H7 (cell line): ENCODE results near the gene TRIM67. TPM values are rescaled to one million over a fixed set of nuclear protein-coding genes. Genes with fewer than 3 reads are reported as not detected.

Source experiments
- total RNA-seq: library from RNA; depleted of rRNA; stranded (reverse); fragments of >200 nt; shearing (Covaris generic); gene quantifications from 2 replicates; pipeline ENCODE4 v1.2.3, GENCODE V29; 2014; rRNA removed

Gene TRIM67
- total RNA-seq, 1 experiment from 2014 or later = not detected

Other genes with a start within 250 kb of the TRIM67 start
- 7.3 and 10.5 TPM in 2 replicates for gene TTC13, start 183.2 kb upstream of the TRIM67 start, total RNA-seq
- gene ARV1, start 183.0 kb upstream of the TRIM67 start, total RNA-seq = 16.5 and 19.8 TPM in 2 replicates
- 8.0 and 25.6 TPM in 2 replicates for gene FAM89A, start 121.8 kb upstream of the TRIM67 start, total RNA-seq
- 77.6 and 96.4 TPM in 2 replicates for gene GNPAT, start 79.2 kb downstream of the TRIM67 start, total RNA-seq
- gene EXOC8, start 175.8 kb downstream of the TRIM67 start, total RNA-seq = 10.6 and 13.7 TPM in 2 replicates
- 12.2 and 14.9 TPM in 2 replicates for gene SPRTN, start 176.2 kb downstream of the TRIM67 start, total RNA-seq